ENCODE data around the gene NPHS2. TPM values are rescaled to one million over a fixed set of nuclear protein-coding genes. Genes with fewer than 3 reads are reported as not detected.

NPHS2 gene
- total RNA-seq, 1 experiment from 2014 or later = not detected

Other genes with a start within 250 kb of the NPHS2 start
- 0.31 TPM for gene AXDND1, start 210.0 kb downstream of the NPHS2 start, total RNA-seq (2021; ENCODE audit: unreplicated experiment)
- gene TDRD5, start 15.9 kb upstream of the NPHS2 start, total RNA-seq (2021; ENCODE audit: unreplicated experiment) = 2.4 TPM
- gene FAM163A, start 167.3 kb upstream of the NPHS2 start, total RNA-seq (2021; ENCODE audit: unreplicated experiment) = not detected